HepG2 (cell line): ENCODE results near the gene TBXAS1. TPM values are rescaled to one million over a fixed set of nuclear protein-coding genes. Genes with fewer than 3 reads are reported as not detected.

ENCODE experiments used
- ATAC-seq: fragments of 200-7000 bp; cut with Tn5 transposase; 3 replicates; pipeline ENCODE4 v1.9.1; 2020; ENCODE audit warnings: mild to moderate bottlenecking, moderate library complexity
- BruUV-seq: library from RNA; stranded (reverse); fragments of 400-500 nt; replicated peaks from 2 replicates; lab custom pipeline; 2021; lab: Mats Ljungman, UMichigan
- CTCF ChIA-PET: fragments of 300-600 bp; formaldehyde crosslinking; extraction: SDS; loops from one replicate; lab custom pipeline; 2021; ENCODE audit warnings: low total read pairs, inconsistent platforms, low intra/inter-chr PET ratio; lab: Yijun Ruan, JAX
- POLR2A ChIA-PET: fragments of 350-600 bp; sonication (Branson Sonifier 250); formaldehyde crosslinking; loops from one replicate; lab custom pipeline; 2020; ENCODE audit warnings: antibody characterized with exemption, inconsistent platforms; lab: Yijun Ruan, JAX
- DNase-seq: peaks from one replicate; pipeline ENCODE4 v3.0.0-alpha.2; 2015; ENCODE audit warnings: low spot score
- FAIRE-seq: peaks from 3 replicates; lab custom pipeline; 2011; peaks lifted over from hg19 to GRCh38; lab: Jason Lieb, UNC
- H2AFZ ChIP-seq: one replicate; pipeline ENCODE4 v1.6.1; 2011; ENCODE audit warnings: low read length, inconsistent platforms
- H3K27ac ChIP-seq: fragments of 300-600 bp; 3 replicates; pipeline ENCODE4 v1.8.0; 2011; ENCODE audit warnings: mixed run types, mild to moderate bottlenecking, mixed read lengths, low read length, inconsistent platforms; ENCODE audit not compliant: insufficient read depth; ENCODE audit errors: extremely low read length
- H3K27me3 ChIP-seq, 2 experiments: fragments of 200-600 bp in 1 of 2; 2 replicates in 1 of 2; 3 replicates in 1 of 2; pipeline versions ENCODE4 v1.6.0 to v1.8.0; 2011; ENCODE audit warnings: low read length in 2 of 2, mild to moderate bottlenecking in 2 of 2, moderate library complexity in 2 of 2, inconsistent platforms in 1 of 2; ENCODE audit not compliant: insufficient read depth in 2 of 2, control insufficient read depth in 1 of 2
- H3K36me3 ChIP-seq, 2 experiments: fragments of 200-600 bp in 1 of 2; replicated peaks in 1 of 2; 2 replicates in 1 of 2; 3 replicates in 1 of 2; pipeline versions ENCODE4 v1.5.1 to v1.8.0; 2011; ENCODE audit warnings: low read length in 2 of 2, inconsistent platforms in 1 of 2; ENCODE audit not compliant: insufficient read depth in 2 of 2, control insufficient read depth in 1 of 2
- H3K4me1 ChIP-seq: 2 replicates; pipeline ENCODE4 v1.5.1; 2012; ENCODE audit warnings: low read length, inconsistent platforms; ENCODE audit not compliant: insufficient read depth
- H3K4me2 ChIP-seq: 2 replicates; pipeline ENCODE4 v1.6.0; 2011; ENCODE audit warnings: low read depth, low read length, inconsistent platforms
- H3K4me3 ChIP-seq, 3 experiments: fragments of 200-600 bp in 1 of 3; sonication (generic), shearing (Covaris generic) in 1 of 3; replicated peaks in 1 of 3; 2 replicates each; pipeline ENCODE4 v1.5.1; 2011 to 2016; ENCODE audit warnings: low read length in 3 of 3, inconsistent platforms in 2 of 3, low read depth in 2 of 3, mild to moderate bottlenecking in 2 of 3, control low read depth in 1 of 3, mixed read lengths in 1 of 3; ENCODE audit not compliant: insufficient read depth in 1 of 3
- H3K79me2 ChIP-seq: one replicate; pipeline ENCODE4 v1.6.1; 2011; ENCODE audit warnings: low read length, inconsistent platforms; ENCODE audit not compliant: insufficient read depth
- H3K9ac ChIP-seq: 2 replicates; pipeline ENCODE4 v1.6.0; 2011; ENCODE audit warnings: mild to moderate bottlenecking, low read depth, low read length, inconsistent platforms; ENCODE audit not compliant: insufficient read depth
- H3K9me3 ChIP-seq: 2 replicates; pipeline ENCODE4 v1.5.1; 2012; ENCODE audit warnings: mild to moderate bottlenecking, low read length
- H4K20me1 ChIP-seq: 2 replicates; pipeline ENCODE4 v1.6.0; 2011; ENCODE audit warnings: inconsistent platforms, mild to moderate bottlenecking, low read length, moderate library complexity; ENCODE audit not compliant: insufficient read depth
- ARID5B ChIP-seq: IDR thresholded peaks from 2 replicates; pipeline ENCODE4 v1.4.0; 2020; ENCODE audit warnings: mild to moderate bottlenecking, missing genetic modification reagents
- ASH2L ChIP-seq: fragments of 300-600, 200-600 bp; sonication (generic); IDR thresholded peaks from 2 replicates; pipeline ENCODE4 v1.7.0; 2017; ENCODE audit warnings: low read depth, mild to moderate bottlenecking, moderate library complexity, mixed read lengths, low read length; ENCODE audit not compliant: insufficient read length
- CEBPG ChIP-seq: IDR thresholded peaks from 2 replicates; pipeline ENCODE4 v1.6.1; 2016
- DDIT3 ChIP-seq: sonication (generic); formaldehyde crosslinking; IDR thresholded peaks from 2 replicates; pipeline ENCODE4 v1.4.0; 2020; ENCODE audit warnings: mild to moderate bottlenecking, missing genetic modification reagents
- HNF4G ChIP-seq, 2 experiments: sonication (generic) in 1 of 2; formaldehyde crosslinking in 1 of 2; IDR thresholded peaks; 2 replicates each; pipeline versions ENCODE4 v1.4.0 to v1.6.1; 2011 to 2020; ENCODE audit warnings: borderline replicate concordance in 2 of 2, low read depth in 2 of 2, mild to moderate bottlenecking in 2 of 2, low read length in 1 of 2, missing genetic modification reagents in 1 of 2, moderate library complexity in 1 of 2
- MAFF ChIP-seq: IDR thresholded peaks from 2 replicates; pipeline ENCODE4 v1.6.1; 2011; ENCODE audit warnings: low read depth, low read length, improper control_type of control experiment
- MXD1 ChIP-seq: sonication (generic); formaldehyde crosslinking; IDR thresholded peaks from 2 replicates; pipeline ENCODE4 v1.4.0; 2020; ENCODE audit warnings: mild to moderate bottlenecking, missing genetic modification reagents
- PAXIP1 ChIP-seq: sonication (generic); formaldehyde crosslinking; conservative IDR thresholded peaks from 2 replicates; pipeline ENCODE4 v1.4.0; 2020; ENCODE audit warnings: mild to moderate bottlenecking, missing genetic modification reagents, moderate library complexity
- PCBP1 ChIP-seq: fragments of 200-400 bp; formaldehyde crosslinking; IDR thresholded peaks from 2 replicates; pipeline ENCODE4 v1.6.1; 2017; ENCODE audit warnings: mild to moderate bottlenecking, low read depth, low read length, borderline replicate concordance
- POGZ ChIP-seq: sonication (generic); formaldehyde crosslinking; IDR thresholded peaks from 2 replicates; pipeline ENCODE4 v1.4.0; 2020; ENCODE audit warnings: mild to moderate bottlenecking, missing genetic modification reagents
- POLR2A ChIP-seq, 2 experiments: IDR thresholded peaks; 2 replicates each; pipeline ENCODE4 v1.6.1; 2011; ENCODE audit warnings: low read depth in 2 of 2, low read length in 2 of 2, mild to moderate bottlenecking in 1 of 2, moderate library complexity in 1 of 2; ENCODE audit not compliant: insufficient read depth in 1 of 2
- PTBP1 ChIP-seq: fragments of 200-400 bp; formaldehyde crosslinking; IDR thresholded peaks from 2 replicates; pipeline ENCODE4 v1.6.1; 2018; ENCODE audit warnings: low read length, low read depth; ENCODE audit not compliant: poor library complexity, severe bottlenecking
- RXRA ChIP-seq: sonication (generic); formaldehyde crosslinking; IDR thresholded peaks from 2 replicates; pipeline ENCODE4 v1.5.1; 2020; ENCODE audit warnings: missing genetic modification reagents
- TGIF2 ChIP-seq: IDR thresholded peaks from 2 replicates; pipeline ENCODE4 v1.6.1; 2016; ENCODE audit warnings: control low read depth, missing compliant biosample characterization
- ZKSCAN1 ChIP-seq: fragments of 150-350 bp; IDR thresholded peaks from 2 replicates; pipeline ENCODE4 v1.6.1; 2014; ENCODE audit warnings: low read length
- ZNF124 ChIP-seq: sonication (generic); formaldehyde crosslinking; IDR thresholded peaks from 2 replicates; pipeline ENCODE4 v1.4.0; 2020; ENCODE audit warnings: missing genetic modification reagents
- ZNF205 ChIP-seq: IDR thresholded peaks from 2 replicates; pipeline ENCODE4 v1.6.1; 2018; ENCODE audit warnings: missing biosample characterization, missing genetic modification reagents
- ZNF614 ChIP-seq: IDR thresholded peaks from 2 replicates; pipeline ENCODE4 v1.6.1; 2018; ENCODE audit warnings: missing biosample characterization, missing genetic modification reagents, inconsistent platforms, borderline replicate concordance
- WGBS: methylation state at CpG from one replicate; pipeline ENCODE4 v1.1.6; 2017; ENCODE audit warnings: low lambda C conversion rate; 5-methylcytosine and 5-hydroxymethylcytosine counted together
- in situ Hi-C: cut with HindIII; loops from 2 replicates; pipeline ENCODE4 v1.10.0; 2017; ENCODE audit warnings: low pct_unique_long_range_greater_than_20kb; ENCODE audit not compliant: extremely low pct_ligation_motif_present
- intact Hi-C: fragments of 100-400 bp; cut with micrococcal nuclease; formaldehyde crosslinking; loops from one replicate; pipeline ENCODE4 v1.10.0; 2022; ENCODE audit not compliant: unreplicated experiment
- polyA plus RNA-seq, 8 experiments: library from polyadenylated mRNA; depleted of rRNA in 3 of 8; stranded (reverse) in 7 of 8; unstranded in 1 of 8; fragments of >200 nt; fragmentation: Illumina TruSeq in 4 of 8; extraction: Trizol in 4 of 8; gene quantifications; 2 replicates each; pipeline versions ENCODE4 v1.2.1 to v1.2.3, GENCODE V29; 2011 to 2016; ENCODE audit warnings: low read depth in 4 of 8, missing spikeins in 1 of 8, mixed read lengths in 1 of 8; ENCODE audit not compliant: insufficient read depth in 1 of 8
- total RNA-seq, 5 experiments: library from RNA; depleted of rRNA; stranded (reverse); fragments of >200 nt; fragmentation: Illumina TruSeq; extraction: Trizol; gene quantifications; 2 replicates each; pipeline ENCODE4 v1.2.3, GENCODE V29; 2016; ENCODE audit warnings: low read depth in 1 of 5

Gene TBXAS1
- total and polyA plus RNA-seq, 2 of the 13 experiments (the other 11 are each of a cell fraction or from before 2014, with no cell fraction given), result 4.0 to 4.9 TPM

GRCh38 chr7:139852482-139852845, 23.4 kb downstream of the TBXAS1 start:
- intact Hi-C loops, result no loop called here
- peak; percentile 71 for ATAC-seq
- H2AFZ ChIP-seq, result no peak overlapping the region
- FAIRE-seq, result peak; percentile 63
- ChIA-PET CTCF (no interaction called here), POLR2A (no interaction called here)
- no TSS peak for BruUV-seq
- H3K27ac ChIP-seq, result peak overlapping the region; percentile 56
- H3K4me3 ChIP-seq, result 0 out of 6 replicates have a peak overlapping the region, but pooled peaks of 1 of the 3 experiments have one; percentile 8
- H4K20me1 ChIP-seq, result no peaks in the 10 kb centered on the region
- in situ Hi-C loops, result no loop called here
- WGBS, result 0% methylated on average over 1 of the region's 1 CpG
- H3K4me1 ChIP-seq, result peaks cover 48% of the 10 kb centered on the region
- H3K9me3 ChIP-seq, result peaks cover 6% of the 10 kb centered on the region
- H3K27me3 ChIP-seq, result no peaks in the 10 kb centered on the region
- no peaks in the 10 kb centered on the region for H3K79me2 ChIP-seq
- peak overlapping the region; percentile 61 for H3K4me2 ChIP-seq
- peak; percentile 76 for DNase-seq
- 0 out of 2 replicates have a peak overlapping the region, but pooled peaks have one; percentile 20 for H3K9ac ChIP-seq
- H3K36me3 ChIP-seq, result no peaks in the 10 kb centered on the region
- TF ChIP-seq MXD1 (CRISPR knock-in tag), result no peak
- no peak for TF ChIP-seq POLR2A (IDR thresholded peaks at IDR 0.05; ENCODE audit: insufficient read depth in 1 of 2, low read depth in 2 of 2, low read length in 2 of 2)
- TF ChIP-seq DDIT3 (CRISPR knock-in tag), result no peak
- no peak for TF ChIP-seq POGZ
- 0 out of 2 replicates have a peak, but pooled peaks have one; percentile 28 for TF ChIP-seq ARID5B (CRISPR knock-in tag)
- peak; percentile 42; the same call in 1 of the 2 replicates for TF ChIP-seq CEBPG (CRISPR knock-in tag)
- no peak for TF ChIP-seq TGIF2 (CRISPR knock-in tag)
- TF ChIP-seq PTBP1, result no peak
- peak; percentile 64; the same call in 1 of the 2 replicates for TF ChIP-seq PAXIP1 (CRISPR knock-in tag)
- TF ChIP-seq ZNF124, result no peak
- TF ChIP-seq ASH2L, result peak; percentile 24
- no peak for TF ChIP-seq ZNF205
- no peak for TF ChIP-seq MAFF
- peak; percentile 83 for TF ChIP-seq HNF4G (IDR thresholded peaks at IDR 0.05; ENCODE audit: borderline replicate concordance, low read depth, low read length)
- TF ChIP-seq HNF4G (CRISPR knock-in tag; IDR thresholded peaks at IDR 0.05; ENCODE audit: borderline replicate concordance, low read depth), result no peak
- TF ChIP-seq ZKSCAN1, result no peak
- no peak for TF ChIP-seq ZNF614
- no peak for TF ChIP-seq PCBP1
- no peak for TF ChIP-seq RXRA (CRISPR knock-in tag)
